ENCODE results near the gene GSTM1. TPM values are rescaled to one million over a fixed set of nuclear protein-coding genes. Genes with fewer than 3 reads are reported as not detected.

The GSTM1 gene
- total and polyA plus RNA-seq, 4 donors = 1.5 to 28.5 (median 1.8) TPM; not detected in 1

DNA sequence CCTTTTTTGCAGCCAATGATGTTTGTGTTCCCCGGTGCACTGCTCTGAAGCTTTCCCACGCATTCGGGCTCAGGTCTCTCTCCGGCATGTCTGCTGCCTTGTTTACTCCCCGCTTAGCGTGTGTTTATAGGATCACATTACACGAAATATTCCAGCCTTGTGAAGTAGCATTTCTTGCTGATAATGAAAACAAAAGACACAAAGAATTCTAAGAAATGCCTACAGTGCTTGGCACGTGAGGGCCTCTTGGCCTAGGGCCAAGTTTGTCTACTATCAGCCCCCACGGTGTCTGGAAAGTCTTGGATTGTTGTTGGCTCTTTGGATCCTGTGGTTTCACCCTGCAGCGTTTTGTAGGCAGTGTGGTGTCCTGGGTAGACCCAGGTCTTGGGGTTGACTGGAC, 42.9 kb upstream of the GSTM1 start:
- peak in 1 of 6 donors; percentile 61 for DNase-seq (ENCODE audit: low read depth in 4 of 6, low spot score in 6 of 6)
- Histone ChIP-seq H3K27ac (ENCODE audit: low read depth, low read length) (no peak overlapping the region), H3K4me1 (ENCODE audit: control insufficient read depth, insufficient read depth, low read length) (peaks cover 21% of the 10 kb centered on the region), H3K4me3 (ENCODE audit: low read depth, low read length) (no peak overlapping the region), H3K9me3 (ENCODE audit: control insufficient read depth, insufficient read depth, low read length) (no peaks in the 10 kb centered on the region), H3K27me3 (ENCODE audit: control insufficient read depth, insufficient read depth, low read length) (peaks cover 3% of the 10 kb centered on the region), H3K36me3 (ENCODE audit: control insufficient read depth, insufficient read depth, low read length) (no peaks in the 10 kb centered on the region)
- 67% methylated on average over 1 of the region's 10 CpGs for WGBS (ENCODE audit: insufficient coverage)

DNA sequence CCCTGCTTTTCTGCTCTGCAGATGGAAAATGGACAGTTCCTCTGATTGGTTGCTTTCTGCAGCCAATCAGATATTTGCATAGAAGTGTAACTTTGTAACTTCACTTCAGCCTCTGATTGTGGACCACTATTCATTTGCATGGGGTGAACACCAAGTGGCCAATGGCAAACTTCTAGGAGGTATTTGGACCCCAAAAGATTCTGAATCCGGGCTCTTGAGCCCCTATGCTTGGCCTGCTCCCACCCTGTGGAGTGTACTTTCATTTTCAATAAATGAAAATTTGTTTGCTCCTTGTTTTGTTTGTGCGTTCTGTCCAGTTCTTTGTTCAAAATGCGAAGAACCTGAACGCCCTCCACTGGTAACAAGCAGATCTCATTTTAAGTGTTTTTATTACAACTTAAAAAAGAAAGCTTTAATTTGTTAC, 38.1 kb upstream of the GSTM1 start:
- DNase-seq (ENCODE audit: low read depth in 4 of 6, low spot score in 6 of 6) = peak in 2 of 6 donors; percentile 55 to 58
- Histone ChIP-seq H3K4me3 (ENCODE audit: low read depth, low read length) (peak overlapping the region; percentile 3), H3K27ac (ENCODE audit: low read depth, low read length) (peak overlapping the region; percentile 31), H3K9me3 (ENCODE audit: control insufficient read depth, insufficient read depth, low read length) (no peaks in the 10 kb centered on the region), H3K36me3 (ENCODE audit: control insufficient read depth, insufficient read depth, low read length) (no peaks in the 10 kb centered on the region), H3K27me3 (ENCODE audit: control insufficient read depth, insufficient read depth, low read length) (no peaks in the 10 kb centered on the region), H3K4me1 (ENCODE audit: control insufficient read depth, insufficient read depth, low read length) (no peaks in the 10 kb centered on the region)
- WGBS (ENCODE audit: insufficient coverage) = no CpG with 5 or more reads among the region's 4 CpGs

GRCh38 chr1:109650609-109651008, 37.0 kb upstream of the GSTM1 start:
- peaks cover 7% of the 10 kb centered on the region for H3K4me1 ChIP-seq (ENCODE audit: control insufficient read depth, insufficient read depth, low read length)
- H3K4me3 ChIP-seq (ENCODE audit: low read depth, low read length) = no peak overlapping the region
- H3K27ac ChIP-seq (ENCODE audit: low read depth, low read length) = no peak overlapping the region
- DNase-seq (ENCODE audit: low read depth in 4 of 6, low spot score in 6 of 6) = no peak
- H3K36me3 ChIP-seq (ENCODE audit: control insufficient read depth, insufficient read depth, low read length) = no peaks in the 10 kb centered on the region
- H3K9me3 ChIP-seq (ENCODE audit: control insufficient read depth, insufficient read depth, low read length) = no peaks in the 10 kb centered on the region
- H3K27me3 ChIP-seq (ENCODE audit: control insufficient read depth, insufficient read depth, low read length) = no peaks in the 10 kb centered on the region
- no CpG with 5 or more reads among the region's 3 CpGs for WGBS (ENCODE audit: insufficient coverage)

DNA sequence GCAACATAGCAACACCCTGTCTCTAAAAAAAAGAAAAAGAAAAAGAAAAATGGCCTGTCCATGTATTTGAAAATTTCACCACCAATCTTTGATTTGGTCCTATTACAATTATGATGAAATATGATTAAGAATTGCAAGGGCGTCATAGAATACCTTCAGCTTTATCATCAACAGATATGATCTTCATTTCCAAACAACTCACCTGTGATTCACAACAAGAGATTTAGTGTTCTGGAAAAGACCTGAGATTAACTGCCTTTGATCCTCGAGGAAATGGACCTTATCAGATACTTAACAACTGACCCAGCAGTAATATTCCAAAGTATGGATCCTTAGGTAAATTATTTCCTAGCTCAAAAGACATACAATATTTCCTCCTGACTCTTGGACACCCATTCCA, 35.2 kb upstream of the GSTM1 start:
- peaks cover 4% of the 10 kb centered on the region for H3K36me3 ChIP-seq (ENCODE audit: control insufficient read depth, insufficient read depth, low read length)
- DNase-seq (ENCODE audit: low read depth in 4 of 6, low spot score in 6 of 6) = no peak
- H3K27me3 ChIP-seq (ENCODE audit: control insufficient read depth, insufficient read depth, low read length) = no peaks in the 10 kb centered on the region
- peaks cover 20% of the 10 kb centered on the region for H3K4me1 ChIP-seq (ENCODE audit: control insufficient read depth, insufficient read depth, low read length)
- no peak overlapping the region for H3K27ac ChIP-seq (ENCODE audit: low read depth, low read length)
- no CpG with 5 or more reads among the region's 2 CpGs for WGBS (ENCODE audit: insufficient coverage)
- no peaks in the 10 kb centered on the region for H3K9me3 ChIP-seq (ENCODE audit: control insufficient read depth, insufficient read depth, low read length)
- no peak overlapping the region for H3K4me3 ChIP-seq (ENCODE audit: low read depth, low read length)

- WGBS (ENCODE audit: insufficient coverage) = 29% methylated on average over 2 of the region's 2 CpGs
- H3K36me3 ChIP-seq (ENCODE audit: control insufficient read depth, insufficient read depth, low read length) = peaks cover 5% of the 10 kb centered on the region
- peak in 1 of 6 donors; percentile 62 for DNase-seq (ENCODE audit: low read depth in 4 of 6, low spot score in 6 of 6)
Measured at GRCh38 chr1:109653306-109653705, 34.3 kb upstream of the GSTM1 start.

GRCh38 chr1:109654519-109654918, 33.1 kb upstream of the GSTM1 start:
- DNase-seq (ENCODE audit: low read depth in 4 of 6, low spot score in 6 of 6) = no peak
- Histone ChIP-seq H3K4me3 (ENCODE audit: low read depth, low read length) (no peak overlapping the region), H3K9me3 (ENCODE audit: control insufficient read depth, insufficient read depth, low read length) (no peaks in the 10 kb centered on the region), H3K27ac (ENCODE audit: low read depth, low read length) (no peak overlapping the region), H3K4me1 (ENCODE audit: control insufficient read depth, insufficient read depth, low read length) (peaks cover 20% of the 10 kb centered on the region), H3K36me3 (ENCODE audit: control insufficient read depth, insufficient read depth, low read length) (peaks cover 8% of the 10 kb centered on the region), H3K27me3 (ENCODE audit: control insufficient read depth, insufficient read depth, low read length) (no peaks in the 10 kb centered on the region)
- 89% methylated on average over 11 of the region's 12 CpGs for WGBS (ENCODE audit: insufficient coverage)

More at GRCh38 chr1:109653306-109653705, 34.3 kb upstream of the GSTM1 start:
- no peaks in the 10 kb centered on the region for H3K27me3 ChIP-seq (ENCODE audit: control insufficient read depth, insufficient read depth, low read length)
- no peak overlapping the region for H3K27ac ChIP-seq (ENCODE audit: low read depth, low read length)
- no peaks in the 10 kb centered on the region for H3K9me3 ChIP-seq (ENCODE audit: control insufficient read depth, insufficient read depth, low read length)
- H3K4me1 ChIP-seq (ENCODE audit: control insufficient read depth, insufficient read depth, low read length) = peaks cover 20% of the 10 kb centered on the region
- no peak overlapping the region for H3K4me3 ChIP-seq (ENCODE audit: low read depth, low read length)

GRCh38 chr1:109655615-109656519, 31.8 kb upstream of the GSTM1 start, which contains the start of gene GSTM4:
TSS of gene GSTM4 (plus strand) at chr1:109656099. CDS start at chr1:109656390, 291 bp downstream.
- Histone ChIP-seq H3K27me3 (ENCODE audit: control insufficient read depth, insufficient read depth, low read length) (no peaks in the 10 kb centered on the region), H3K27ac (ENCODE audit: low read depth, low read length) (peak within 1 kb of the TSS; percentile 86), H3K9me3 (ENCODE audit: control insufficient read depth, insufficient read depth, low read length) (no peaks in the 10 kb centered on the region), H3K4me3 (ENCODE audit: low read depth, low read length) (peak within 1 kb of the TSS; percentile 94), H3K4me1 (ENCODE audit: control insufficient read depth, insufficient read depth, low read length) (peaks cover 20% of the 10 kb centered on the region), H3K36me3 (ENCODE audit: control insufficient read depth, insufficient read depth, low read length) (peaks cover 11% of the 10 kb centered on the region)
- DNase-seq (ENCODE audit: low read depth in 4 of 6, low spot score in 6 of 6) = peak in 4 of 6 donors; percentile 53 to 86 (median 70)
- 3% methylated on average over 54 of the region's 54 CpGs for WGBS (ENCODE audit: insufficient coverage)

DNA sequence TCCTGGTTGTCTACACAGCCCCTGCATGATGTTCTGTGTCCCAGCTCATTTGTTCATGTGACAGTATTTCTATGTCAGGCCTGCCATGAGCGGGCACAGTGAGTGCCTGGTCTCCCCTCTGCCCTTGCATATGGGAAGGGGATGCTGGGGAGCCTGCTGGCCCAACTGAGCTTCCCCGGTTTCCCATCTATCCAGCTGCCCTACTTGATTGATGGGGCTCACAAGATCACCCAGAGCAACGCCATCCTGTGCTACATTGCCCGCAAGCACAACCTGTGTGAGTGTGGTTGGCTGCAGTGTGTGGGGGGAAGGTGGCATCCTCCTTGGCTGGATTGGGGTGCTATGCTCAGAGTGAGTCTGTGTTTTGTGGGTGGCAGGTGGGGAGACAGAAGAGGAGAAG, 30.2 kb upstream of the GSTM1 start:
- WGBS (ENCODE audit: insufficient coverage) = 100% methylated on average over 2 of the region's 4 CpGs
- no peak overlapping the region for H3K27ac ChIP-seq (ENCODE audit: low read depth, low read length)
- no peak for DNase-seq (ENCODE audit: low read depth in 4 of 6, low spot score in 6 of 6)
- H3K4me1 ChIP-seq (ENCODE audit: control insufficient read depth, insufficient read depth, low read length) = peaks cover 20% of the 10 kb centered on the region
- no peaks in the 10 kb centered on the region for H3K27me3 ChIP-seq (ENCODE audit: control insufficient read depth, insufficient read depth, low read length)
- peaks cover 16% of the 10 kb centered on the region for H3K36me3 ChIP-seq (ENCODE audit: control insufficient read depth, insufficient read depth, low read length)
- H3K4me3 ChIP-seq (ENCODE audit: low read depth, low read length) = no peak overlapping the region
- no peaks in the 10 kb centered on the region for H3K9me3 ChIP-seq (ENCODE audit: control insufficient read depth, insufficient read depth, low read length)

DNA sequence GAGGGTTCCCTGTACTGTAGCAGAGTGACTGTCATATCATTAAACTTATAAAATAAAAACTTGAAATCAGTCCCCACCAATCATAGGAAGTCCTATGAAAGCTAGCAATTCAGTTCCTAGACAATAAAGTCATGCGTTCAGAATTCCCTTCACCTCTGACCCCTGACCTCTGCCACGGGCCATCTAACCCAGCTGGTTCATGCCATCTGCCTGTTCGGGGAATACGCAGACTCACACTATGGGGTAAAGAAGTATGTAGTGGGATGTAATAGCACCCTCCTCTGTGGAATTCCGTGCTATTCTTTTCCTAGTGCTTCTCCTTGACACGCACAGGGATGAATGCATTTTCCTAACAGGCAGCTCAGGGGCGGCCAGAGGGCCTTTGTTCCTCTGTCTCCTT, 29.6 kb upstream of the GSTM1 start:
- 54% methylated on average over 3 of the region's 7 CpGs for WGBS (ENCODE audit: insufficient coverage)
- no peak overlapping the region for H3K27ac ChIP-seq (ENCODE audit: low read depth, low read length)
- DNase-seq (ENCODE audit: low read depth in 4 of 6, low spot score in 6 of 6) = no peak
- peaks cover 20% of the 10 kb centered on the region for H3K4me1 ChIP-seq (ENCODE audit: control insufficient read depth, insufficient read depth, low read length)
- H3K27me3 ChIP-seq (ENCODE audit: control insufficient read depth, insufficient read depth, low read length) = no peaks in the 10 kb centered on the region
- no peaks in the 10 kb centered on the region for H3K9me3 ChIP-seq (ENCODE audit: control insufficient read depth, insufficient read depth, low read length)
- H3K4me3 ChIP-seq (ENCODE audit: low read depth, low read length) = no peak overlapping the region
- peaks cover 16% of the 10 kb centered on the region for H3K36me3 ChIP-seq (ENCODE audit: control insufficient read depth, insufficient read depth, low read length)
